Liver (tissue), 3 donors: ENCODE data around the gene UNC5A.

Experiments
- RXRA ChIP-seq, 2 donors: IDR thresholded peaks; 2 replicates each; pipeline ENCODE4 v1.6.1; 2017 to 2018; ENCODE audit warnings: antibody characterized with exemption in 2 of 2, mild to moderate bottlenecking in 1 of 2
- TF ChIP-seq, protein P1 (sequence below): fragments of 150-350 bp; IDR thresholded peaks from 2 replicates; pipeline ENCODE4 v1.5.1; 2017; ENCODE audit warnings: improper control_type of control experiment, low read depth, low read length; ENCODE audit not compliant: missing input control
- donor health status: healthy.
- donor health status: healthy.

DNA sequence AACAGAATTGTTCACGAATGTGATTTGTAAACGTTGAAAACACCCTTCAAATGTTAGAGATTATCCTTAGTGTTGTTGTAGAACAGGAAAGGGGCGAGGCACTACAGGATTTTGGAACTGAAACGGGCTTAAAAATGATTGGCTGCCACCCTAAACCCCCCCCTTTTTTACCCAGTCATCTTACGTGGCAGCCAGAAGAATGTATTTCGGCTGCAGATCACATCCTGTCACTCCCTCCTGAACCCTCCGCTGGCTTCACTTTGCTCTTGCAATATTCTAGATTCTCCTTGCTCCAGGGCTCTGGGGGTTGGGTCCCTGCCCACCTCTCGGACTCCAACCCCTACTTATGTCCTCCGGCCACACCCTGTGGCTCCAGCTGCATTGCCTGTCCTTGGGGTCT, 13.9 kb upstream of the UNC5A start:
- TF ChIP-seq, protein P1, sequence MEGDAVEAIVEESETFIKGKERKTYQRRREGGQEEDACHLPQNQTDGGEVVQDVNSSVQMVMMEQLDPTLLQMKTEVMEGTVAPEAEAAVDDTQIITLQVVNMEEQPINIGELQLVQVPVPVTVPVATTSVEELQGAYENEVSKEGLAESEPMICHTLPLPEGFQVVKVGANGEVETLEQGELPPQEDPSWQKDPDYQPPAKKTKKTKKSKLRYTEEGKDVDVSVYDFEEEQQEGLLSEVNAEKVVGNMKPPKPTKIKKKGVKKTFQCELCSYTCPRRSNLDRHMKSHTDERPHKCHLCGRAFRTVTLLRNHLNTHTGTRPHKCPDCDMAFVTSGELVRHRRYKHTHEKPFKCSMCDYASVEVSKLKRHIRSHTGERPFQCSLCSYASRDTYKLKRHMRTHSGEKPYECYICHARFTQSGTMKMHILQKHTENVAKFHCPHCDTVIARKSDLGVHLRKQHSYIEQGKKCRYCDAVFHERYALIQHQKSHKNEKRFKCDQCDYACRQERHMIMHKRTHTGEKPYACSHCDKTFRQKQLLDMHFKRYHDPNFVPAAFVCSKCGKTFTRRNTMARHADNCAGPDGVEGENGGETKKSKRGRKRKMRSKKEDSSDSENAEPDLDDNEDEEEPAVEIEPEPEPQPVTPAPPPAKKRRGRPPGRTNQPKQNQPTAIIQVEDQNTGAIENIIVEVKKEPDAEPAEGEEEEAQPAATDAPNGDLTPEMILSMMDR: no peak
- TF ChIP-seq RXRA (IDR thresholded peaks at IDR 0.05): no peak
